SU-DHL-6 (cell line): ENCODE measurements around the gene BMPR1B.
"Not testable (repeated sequence)": the region's sequence is repeated elsewhere in the genome, so short reads cannot be mapped to it uniquely, and the experiment has no call there.

Source experiments
- H2AFZ ChIP-seq: fragments of 200-600 bp; sonication (generic); 2 replicates; pipeline ENCODE4 v1.6.1; 2014; ENCODE audit warnings: low read depth, mild to moderate bottlenecking, moderate library complexity, mixed read lengths, antibody characterized with exemption, low read length; ENCODE audit not compliant: severe bottlenecking
- H3F3A ChIP-seq: fragments of 200-600 bp; shearing (Covaris generic); 2 replicates; pipeline ENCODE4 v1.6.0; 2016; ENCODE audit warnings: antibody characterized with exemption, mild to moderate bottlenecking; ENCODE audit not compliant: insufficient read depth
- H3K27ac ChIP-seq: fragments of 200-600 bp; sonication (generic); 2 replicates; pipeline ENCODE4 v1.5.1; 2016; ENCODE audit warnings: low read depth, mild to moderate bottlenecking, low read length, moderate library complexity, mixed read lengths
- H3K27me3 ChIP-seq: fragments of 200-600 bp; sonication (generic), shearing (Covaris generic); 2 replicates; pipeline ENCODE4 v1.6.0; 2014; ENCODE audit warnings: mild to moderate bottlenecking, low read length
- H3K36me3 ChIP-seq: fragments of 200-600 bp; sonication (generic); 2 replicates; pipeline ENCODE4 v1.6.1; 2014; ENCODE audit warnings: mild to moderate bottlenecking, low read length, mixed read lengths
- H3K4me2 ChIP-seq: fragments of 300-600, 200-600 bp; shearing (Covaris generic), sonication (generic); 2 replicates; pipeline ENCODE4 v1.6.0; 2014; ENCODE audit warnings: low read length, low read depth, mild to moderate bottlenecking; ENCODE audit not compliant: poor library complexity, severe bottlenecking
- H3K4me3 ChIP-seq: fragments of 200-600 bp; sonication (generic); 2 replicates; pipeline ENCODE4 v1.5.1; 2014; ENCODE audit warnings: antibody characterized with exemption, low read length, mild to moderate bottlenecking, mixed read lengths; ENCODE audit not compliant: insufficient read depth, poor library complexity, severe bottlenecking
- H3K79me2 ChIP-seq: fragments of 200-600 bp; sonication (generic); 2 replicates; pipeline ENCODE4 v1.6.1; 2014; ENCODE audit warnings: mild to moderate bottlenecking, low read length, moderate library complexity; ENCODE audit not compliant: insufficient read depth
- H3K9ac ChIP-seq: fragments of 200-600 bp; sonication (generic); 2 replicates; pipeline ENCODE4 v1.7.0; 2014; ENCODE audit warnings: mild to moderate bottlenecking, low read length
- H3K9me2 ChIP-seq: fragments of 200-600 bp; sonication (generic); replicated peaks from 2 replicates; pipeline ENCODE4 v1.6.1; 2014; ENCODE audit warnings: low read length; ENCODE audit not compliant: insufficient read depth
- H3K9me3 ChIP-seq: fragments of 200-600 bp; sonication (generic); 2 replicates; pipeline ENCODE4 v1.6.1; 2014; ENCODE audit warnings: low read length, mixed read lengths; ENCODE audit not compliant: insufficient read depth
- H4K20me1 ChIP-seq: fragments of 200-600 bp; sonication (generic); 2 replicates; pipeline ENCODE4 v1.6.1; 2014; ENCODE audit warnings: low read depth, mild to moderate bottlenecking, antibody characterized with exemption, low read length, moderate library complexity, mixed read lengths
- CTCF ChIP-seq: fragments of 200-600 bp; sonication (generic); IDR thresholded peaks from one replicate; pipeline ENCODE4 v1.5.1; 2017; ENCODE audit warnings: antibody characterized with exemption, mild to moderate bottlenecking, low read length, moderate library complexity; ENCODE audit not compliant: insufficient read depth, poor library complexity, severe bottlenecking
- EZH2phosphoT487 ChIP-seq: fragments of 200-600 bp; sonication (generic), shearing (Covaris generic); conservative IDR thresholded peaks from 2 replicates; pipeline ENCODE4 v1.6.1; 2018; ENCODE audit warnings: mild to moderate bottlenecking, antibody characterized with exemption, low read length, moderate library complexity, mixed read lengths

Gene BMPR1B

GRCh38 chr4:95058991-95059390 lies 301.2 kb downstream of the BMPR1B start:
- no peaks in the 10 kb centered on the region for H3K9me2 ChIP-seq
- H2AFZ ChIP-seq, result no peak overlapping the region
- no peak overlapping the region for H3K27ac ChIP-seq
- H3K9me3 ChIP-seq, result no peaks in the 10 kb centered on the region
- no peaks in the 10 kb centered on the region for H3K27me3 ChIP-seq
- no peaks in the 10 kb centered on the region for H3K36me3 ChIP-seq
- H3K79me2 ChIP-seq, result no peaks in the 10 kb centered on the region
- no peak overlapping the region for H3K9ac ChIP-seq
- H3K4me3 ChIP-seq, result no peak overlapping the region
- H3F3A ChIP-seq, result no peaks in the 10 kb centered on the region
- no peak overlapping the region for H3K4me2 ChIP-seq
- H4K20me1 ChIP-seq, result no peaks in the 10 kb centered on the region
- no peak for TF ChIP-seq EZH2phosphoT487
- TF ChIP-seq CTCF, result no peak

GRCh38 chr4:95059663-95060062 lies 301.9 kb downstream of the BMPR1B start:
- TF ChIP-seq CTCF, result no peak
- no peak for TF ChIP-seq EZH2phosphoT487
- H3K27me3 ChIP-seq, result no peaks in the 10 kb centered on the region
- no peak overlapping the region for H3K4me3 ChIP-seq
- H3K79me2 ChIP-seq, result no peaks in the 10 kb centered on the region
- no peak overlapping the region for H2AFZ ChIP-seq
- H3K9me2 ChIP-seq, result no peaks in the 10 kb centered on the region
- H3F3A ChIP-seq, result no peaks in the 10 kb centered on the region
- no peak overlapping the region for H3K9ac ChIP-seq
- no peaks in the 10 kb centered on the region for H4K20me1 ChIP-seq
- H3K27ac ChIP-seq, result no peak overlapping the region
- no peaks in the 10 kb centered on the region for H3K9me3 ChIP-seq
- no peak overlapping the region for H3K4me2 ChIP-seq
- H3K36me3 ChIP-seq, result no peaks in the 10 kb centered on the region

- Histone ChIP-seq H4K20me1 (no peaks in the 10 kb centered on the region), H2AFZ (no peak overlapping the region), H3K9me2 (no peaks in the 10 kb centered on the region), H3K36me3 (no peaks in the 10 kb centered on the region), H3K4me2 (no peak overlapping the region), H3K79me2 (no peaks in the 10 kb centered on the region), H3K27ac (no peak overlapping the region), H3K9ac (no peak overlapping the region), H3K4me3 (no peak overlapping the region), H3F3A (no peaks in the 10 kb centered on the region), H3K9me3 (no peaks in the 10 kb centered on the region), H3K27me3 (no peaks in the 10 kb centered on the region)
- no peak for TF ChIP-seq EZH2phosphoT487
- TF ChIP-seq CTCF, result no peak
These were observed 303.5 kb downstream of the BMPR1B start for GRCh38 chr4:95061220-95061619.

GRCh38 chr4:95061801-95062200 lies 304.0 kb downstream of the BMPR1B start:
- not testable (repeated sequence) for H3K27me3 ChIP-seq, H2AFZ ChIP-seq, H3F3A ChIP-seq, H4K20me1 ChIP-seq, H3K4me2 ChIP-seq, H3K9me3 ChIP-seq, H3K9ac ChIP-seq, H3K27ac ChIP-seq, H3K36me3 ChIP-seq, H3K79me2 ChIP-seq, H3K4me3 ChIP-seq, H3K9me2 ChIP-seq
